Cardiac septum (tissue), 1 donor: ENCODE results near the gene RAPGEF5. TPM values are rescaled to one million over a fixed set of nuclear protein-coding genes. Genes with fewer than 3 reads are reported as not detected.
"Not testable (repeated sequence)": the region's sequence is repeated elsewhere in the genome, so short reads cannot be mapped to it uniquely, and the experiment has no call there.

Experiments used
- DNase-seq: peaks from one replicate; pipeline ENCODE4 v3.0.0-alpha.2; 2020; ENCODE audit warnings: low spot score
- intact Hi-C: fragments of 100-400 bp; cut with DNase I; formaldehyde crosslinking; loops from one replicate; pipeline ENCODE4 v1.14.0; 2022
- total RNA-seq: library from RNA; stranded (reverse); fragmentation: NEBNext Ultra II Directional; extraction: Animal tissue kit (Norgen Biotek cat#: 25700); gene quantifications from one replicate; pipeline ENCODE4 v1.2.1, GENCODE V29; 2021
- donor health status: DM: no; HTN: no; CAD: no.

The RAPGEF5 gene
- total RNA-seq, 1 donor from 2014 or later: 22.4 TPM

GRCh38 chr7:22115689-22116088 lies 241.3 kb downstream of the RAPGEF5 start:
- no peak for DNase-seq
- intact Hi-C loops: no loop called here

GRCh38 chr7:22114440-22114981 lies 242.4 kb downstream of the RAPGEF5 start:
- no peak for DNase-seq
- intact Hi-C loops: loop anchor here (5.0 kb wide), 1 partner anchor 143 kb away; no protein-coding TSS in a partner anchor

GRCh38 chr7:22113041-22113440 lies 243.9 kb downstream of the RAPGEF5 start:
- intact Hi-C loops: loop anchor here (5.0 kb wide), 1 partner anchor 144 kb away; no protein-coding TSS in a partner anchor
- DNase-seq: no peak

- no peak for DNase-seq
- intact Hi-C loops: loop anchor here (2.0 to 5.0 kb wide), 3 partner anchors 13 to 185 kb away; no protein-coding TSS in a partner anchor
Observed at GRCh38 chr7:22111661-22112060, 245.3 kb downstream of the RAPGEF5 start.

DNA sequence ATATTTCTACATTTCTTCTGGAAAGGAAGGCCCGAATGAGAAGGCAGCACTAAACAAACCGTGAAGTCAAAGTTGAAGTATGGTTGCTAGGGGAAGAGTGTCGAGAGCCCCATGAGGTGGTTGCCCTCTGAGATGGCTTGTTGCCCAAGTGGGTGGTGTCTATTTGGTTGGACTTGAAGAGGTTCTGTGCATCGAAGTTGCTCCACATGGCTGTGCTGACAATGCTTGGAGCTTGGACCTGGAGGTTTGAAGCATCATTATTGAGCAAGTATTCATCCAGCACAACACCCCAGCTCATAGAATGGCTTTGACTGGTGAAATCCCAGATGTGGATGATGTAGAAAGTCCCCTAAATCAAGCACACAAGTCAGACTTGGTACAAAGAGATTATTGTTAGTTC lies 246.1 kb downstream of the RAPGEF5 start:
- no peak for DNase-seq

DNA sequence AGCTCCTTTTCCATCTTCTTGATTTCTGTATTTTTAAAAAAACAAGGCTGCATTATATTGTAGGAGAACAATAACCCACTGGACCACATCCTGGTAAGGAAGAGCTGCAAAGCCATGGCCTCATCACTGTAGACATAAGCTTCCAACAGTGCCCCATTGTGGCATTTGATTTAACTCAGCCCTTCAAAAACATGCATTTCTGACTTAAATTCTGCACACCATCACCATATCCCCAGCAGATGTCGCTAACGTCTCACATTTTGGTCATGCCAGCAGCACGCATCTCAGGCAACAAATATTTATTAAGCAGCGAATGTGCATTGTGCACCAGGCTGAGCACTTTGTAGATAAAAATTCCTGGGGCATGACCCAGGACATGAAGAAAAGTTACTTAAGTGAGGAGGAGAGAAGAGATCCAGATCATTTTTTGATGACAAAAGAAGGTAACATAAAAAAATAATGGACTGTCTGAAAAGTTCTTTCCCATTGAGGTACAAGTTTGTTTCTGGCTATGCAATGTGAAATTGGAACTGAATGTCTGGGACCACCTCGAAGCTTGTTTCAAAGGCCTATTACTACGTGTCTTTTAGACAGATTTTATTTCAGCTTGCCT lies 246.6 kb downstream of the RAPGEF5 start:
- DNase-seq: no peak
- intact Hi-C loops: loop anchor here (2.0 to 5.0 kb wide), 3 partner anchors 14 to 186 kb away; no protein-coding TSS in a partner anchor

More for the DNA sequence above, 246.1 kb downstream of the RAPGEF5 start:
- intact Hi-C loops: loop anchor here (2.0 to 5.0 kb wide), 3 partner anchors 14 to 186 kb away; no protein-coding TSS in a partner anchor

GRCh38 chr7:22109761-22110160 lies 247.2 kb downstream of the RAPGEF5 start:
- intact Hi-C loops: loop anchor here (1.0 to 5.0 kb wide), 4 partner anchors 15 to 380 kb away; no protein-coding TSS in a partner anchor
- no peak for DNase-seq

DNA sequence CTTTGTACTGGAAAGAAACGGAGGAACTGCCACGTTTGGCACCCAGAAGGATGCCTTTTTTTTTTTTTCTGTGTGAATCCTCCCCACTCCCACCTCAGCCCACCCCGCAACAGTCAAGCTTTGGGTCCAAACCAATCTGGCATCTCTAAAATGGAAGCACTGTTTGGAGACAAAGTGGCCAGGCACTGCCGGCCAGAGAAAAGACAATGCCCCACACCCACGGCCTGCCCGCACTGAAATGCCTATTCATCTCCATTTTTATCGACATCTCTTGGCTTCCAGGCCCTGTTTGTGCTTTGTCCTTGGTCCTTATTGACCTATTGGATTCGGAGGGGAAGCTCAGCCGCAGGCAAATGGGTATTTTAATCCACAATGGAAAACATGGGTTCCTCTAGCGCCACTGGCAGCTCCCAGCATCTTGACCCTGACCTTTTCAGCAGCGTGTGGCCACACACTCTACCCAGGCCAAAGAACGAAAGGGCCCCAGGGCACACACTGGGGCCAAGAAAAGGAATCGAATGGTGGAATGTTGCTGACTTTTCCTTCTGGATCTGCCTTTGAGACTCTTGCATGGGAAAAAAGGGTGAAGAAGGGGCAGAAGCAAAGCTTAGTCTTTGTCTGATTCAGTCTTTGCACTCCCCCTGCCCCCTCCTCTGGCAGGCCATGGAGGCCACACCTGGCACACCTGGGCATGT lies 248.7 kb downstream of the RAPGEF5 start:
- DNase-seq: no peak
- intact Hi-C loops: no loop called here

- intact Hi-C loops: no loop called here
Observed at GRCh38 chr7:22105550-22105949, 251.4 kb downstream of the RAPGEF5 start.

DNA sequence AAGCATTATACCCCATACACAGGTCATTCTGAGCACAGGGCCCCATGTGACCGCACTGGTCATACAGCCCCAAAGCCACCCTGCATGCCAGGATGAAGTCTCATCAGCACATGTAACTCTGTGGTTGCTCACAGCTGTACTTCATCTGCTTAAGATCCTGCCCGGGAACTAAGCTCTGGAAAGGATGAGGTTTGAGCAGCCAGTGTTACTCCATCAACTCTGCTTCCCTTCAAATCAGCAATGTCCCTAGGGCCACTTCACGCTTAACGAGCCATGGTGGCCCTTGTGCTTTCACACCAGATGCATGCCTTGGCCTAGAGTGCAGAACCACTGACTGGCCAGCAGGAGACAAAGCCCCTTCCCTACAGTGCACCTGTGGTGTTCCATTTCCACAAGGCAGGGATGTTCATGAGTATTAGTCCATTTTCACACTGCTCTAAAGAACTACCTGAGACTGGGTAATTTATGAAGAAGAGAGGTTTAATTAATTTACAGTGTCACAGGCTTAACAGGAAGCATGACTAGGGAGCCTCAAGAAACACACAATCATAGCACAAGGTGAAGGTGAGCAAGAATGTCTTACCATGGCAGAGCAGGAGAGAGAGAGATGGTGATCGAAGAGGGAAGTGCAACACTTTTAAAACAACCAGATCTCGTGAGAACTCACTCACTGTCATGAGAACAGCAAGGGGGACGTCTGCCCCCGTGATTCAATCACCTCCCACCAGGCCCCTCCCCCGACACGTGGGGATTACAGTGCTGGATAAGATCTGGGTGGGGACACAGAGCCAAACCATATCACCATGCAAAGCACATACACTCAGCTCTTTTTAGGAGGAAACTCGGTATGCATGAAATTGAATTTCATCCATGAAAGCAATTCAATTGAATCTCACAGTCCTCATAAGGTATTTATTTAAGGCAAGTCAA lies 262.3 kb downstream of the RAPGEF5 start:
- intact Hi-C loops: no loop called here
- DNase-seq: no peak

More at GRCh38 chr7:22105550-22105949, 251.4 kb downstream of the RAPGEF5 start:
- no peak for DNase-seq

- intact Hi-C loops: no loop called here
- DNase-seq: no peak
Observed at GRCh38 chr7:22093936-22094335, 263.0 kb downstream of the RAPGEF5 start.

DNA sequence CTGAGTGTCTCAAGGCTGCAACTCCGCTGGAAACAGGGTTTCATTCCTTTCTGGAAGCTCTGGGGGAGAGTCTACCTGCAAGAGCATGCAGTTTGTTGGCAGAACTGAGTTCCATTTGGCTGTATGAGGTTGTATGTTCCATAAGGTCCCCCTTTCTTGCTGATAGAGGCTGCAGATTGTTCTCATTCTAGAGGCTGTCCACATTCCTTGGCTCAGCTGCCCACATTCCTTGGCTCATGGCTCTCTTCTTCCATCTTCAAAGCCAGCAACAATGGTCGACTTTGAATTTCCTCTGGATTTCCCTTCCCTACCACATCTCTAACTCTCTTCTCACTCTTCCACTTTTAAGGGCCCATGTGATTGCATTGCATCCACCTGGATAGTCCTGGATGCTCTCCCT lies 264.0 kb downstream of the RAPGEF5 start:
- DNase-seq: no peak

GRCh38 chr7:22090958-22091525 lies 265.9 kb downstream of the RAPGEF5 start:
- intact Hi-C loops, DNase-seq: not testable (repeated sequence)

More for the DNA sequence above, 264.0 kb downstream of the RAPGEF5 start:
- intact Hi-C loops: no loop called here

DNA sequence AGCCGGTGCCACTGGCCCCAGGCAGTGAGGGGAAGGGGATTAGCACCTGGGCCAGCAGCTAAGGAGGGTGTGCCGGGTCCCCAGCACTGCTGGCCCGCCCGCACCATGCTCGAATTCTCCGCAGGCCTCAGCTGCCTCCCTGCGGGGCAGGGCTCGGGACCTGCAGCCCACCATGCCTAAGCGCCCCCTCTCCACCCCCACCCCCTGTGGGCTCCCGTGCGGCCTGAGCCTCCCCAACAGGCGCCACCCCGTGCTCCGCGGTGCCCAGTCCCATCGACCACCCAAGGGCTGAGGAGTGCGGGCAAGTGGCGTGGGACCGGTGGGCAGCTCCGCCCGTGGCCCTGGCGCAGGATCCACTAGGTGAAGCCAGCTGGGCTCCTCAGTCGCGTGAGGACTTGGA lies 266.4 kb downstream of the RAPGEF5 start:
- intact Hi-C loops: no loop called here
- DNase-seq: no peak

DNA sequence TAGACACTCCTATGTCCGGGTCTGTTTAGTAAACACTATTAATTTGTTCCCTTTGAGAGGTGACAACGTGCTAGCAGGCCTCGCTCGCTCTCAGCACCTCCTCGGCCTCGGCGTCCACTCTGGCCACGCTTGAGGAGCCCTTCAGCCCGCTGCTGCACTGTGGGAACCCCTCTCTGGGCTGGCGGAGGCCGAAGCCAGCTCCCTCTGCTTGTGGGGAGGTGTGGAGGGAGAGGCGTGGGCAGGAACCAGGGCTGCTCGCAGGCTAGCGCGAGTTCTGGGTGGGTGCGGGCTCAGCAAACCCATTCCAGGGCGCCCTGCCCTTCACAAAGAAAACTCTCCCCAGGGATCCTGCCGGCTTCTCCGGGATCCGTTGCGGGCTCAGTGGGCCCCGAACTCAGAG lies 266.8 kb downstream of the RAPGEF5 start:
- intact Hi-C loops: no loop called here
- DNase-seq: no peak

DNA sequence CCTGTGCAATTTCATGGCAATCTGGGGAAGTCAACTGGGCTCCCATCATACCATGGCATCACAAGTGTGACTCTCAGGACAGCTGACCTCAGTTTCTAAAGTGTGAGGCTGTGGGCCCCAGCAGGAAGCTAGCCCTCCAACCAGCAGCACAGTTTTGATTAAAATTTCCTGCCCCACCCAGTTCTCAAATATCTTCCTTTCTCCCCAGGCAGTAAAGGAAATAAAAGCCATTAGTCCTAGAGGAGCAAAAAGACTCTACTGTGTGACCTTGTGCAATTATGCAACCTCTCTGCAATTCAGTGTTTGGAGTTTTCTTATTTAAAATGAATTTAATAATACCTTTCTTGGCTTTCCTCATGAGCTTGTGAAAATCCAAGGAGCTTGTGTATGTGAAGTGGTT lies 268.1 kb downstream of the RAPGEF5 start:
- intact Hi-C loops: no loop called here
- DNase-seq: no peak

DNA sequence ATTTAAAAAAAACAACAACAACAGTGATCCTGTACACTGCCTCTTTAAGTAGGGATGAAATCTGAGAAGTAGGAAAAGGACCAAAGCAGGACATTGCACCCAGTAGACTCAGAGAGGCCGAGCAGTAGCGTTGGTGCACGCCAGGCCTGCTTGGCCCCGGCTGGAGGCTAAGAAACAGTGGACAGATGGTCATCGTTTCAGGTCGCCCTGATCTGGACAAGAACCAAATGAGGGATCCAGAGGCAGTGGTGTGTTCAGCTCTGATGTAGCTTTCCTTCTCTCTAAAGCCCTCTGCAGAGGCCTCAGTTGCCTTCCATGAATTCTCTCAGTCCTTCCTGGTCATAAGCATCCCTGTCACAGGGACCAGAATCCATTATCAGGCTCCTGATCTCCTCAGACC lies 269.1 kb downstream of the RAPGEF5 start:
- intact Hi-C loops: no loop called here
- no peak for DNase-seq

DNA sequence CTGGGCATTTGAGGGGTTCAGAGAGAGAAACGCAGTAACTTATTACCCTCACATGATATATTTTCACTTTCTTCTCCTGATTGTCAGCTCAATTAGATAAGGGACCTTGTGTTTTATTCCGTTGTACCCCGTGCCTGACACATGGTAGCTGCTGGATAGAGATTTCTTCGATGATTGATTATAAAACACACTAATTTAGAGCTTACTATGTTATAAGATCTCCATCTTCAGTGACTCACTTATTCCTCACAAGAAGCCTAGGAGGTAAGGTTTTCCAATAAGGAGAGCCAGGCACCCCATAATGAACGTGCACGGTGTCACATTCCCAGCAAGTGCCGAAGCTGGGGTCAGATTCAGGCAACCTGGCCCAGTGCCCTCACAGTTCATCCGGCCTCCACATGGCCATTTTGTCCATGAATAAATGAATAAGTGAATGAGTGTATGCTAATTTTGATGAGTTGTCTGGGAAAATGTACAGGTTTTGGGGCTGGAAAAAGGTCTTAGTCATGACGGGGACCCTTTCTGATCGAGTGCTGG lies 273.2 kb downstream of the RAPGEF5 start:
- intact Hi-C loops: no loop called here
- DNase-seq: no peak
